Endodermal cell (in vitro differentiated cells): Measurements from ENCODE around the gene MMEL1. TPM values are rescaled to one million over a fixed set of nuclear protein-coding genes. Genes with fewer than 3 reads are reported as not detected.
"Not testable (repeated sequence)": the region's sequence is repeated elsewhere in the genome, so short reads cannot be mapped to it uniquely, and the experiment has no call there.

Experiments
- DNase-seq: peaks from one replicate; pipeline ENCODE4 v3.0.0-alpha.2; 2017
- H3K27ac ChIP-seq: 2 replicates; pipeline ENCODE4 v1.5.1; 2013; ENCODE audit warnings: mild to moderate bottlenecking, low read depth, low read length, moderate library complexity
- H3K27me3 ChIP-seq: 2 replicates; pipeline ENCODE4 v1.6.1; 2013; ENCODE audit warnings: mild to moderate bottlenecking, low read length, moderate library complexity; ENCODE audit not compliant: insufficient read depth, control insufficient read depth, poor library complexity, severe bottlenecking
- H3K36me3 ChIP-seq: 2 replicates; pipeline ENCODE4 v1.7.0; 2013; ENCODE audit warnings: mild to moderate bottlenecking, low read length, moderate library complexity; ENCODE audit not compliant: control insufficient read depth, insufficient read depth
- H3K4me1 ChIP-seq: one replicate; pipeline ENCODE4 v1.7.0; 2013; ENCODE audit warnings: low read length; ENCODE audit not compliant: control insufficient read depth, insufficient read depth
- H3K4me3 ChIP-seq: 2 replicates; pipeline ENCODE4 v1.5.1; 2013; ENCODE audit warnings: mild to moderate bottlenecking, low read length, moderate library complexity
- H3K9ac ChIP-seq: 2 replicates; pipeline ENCODE4 v1.6.1; 2013; ENCODE audit warnings: mild to moderate bottlenecking, low read length, moderate library complexity; ENCODE audit not compliant: poor library complexity, severe bottlenecking; ENCODE audit errors: extremely low read depth
- H3K9me3 ChIP-seq: 2 replicates; pipeline ENCODE4 v1.6.1; 2013; ENCODE audit warnings: mild to moderate bottlenecking, low read length, moderate library complexity; ENCODE audit not compliant: control insufficient read depth
- H3K27ac Mint-ChIP-seq: 2 replicates; pipeline ENCODE4 v1.8.0; 2020; ENCODE audit warnings: mixed read lengths
- H3K27me3 Mint-ChIP-seq: 2 replicates; pipeline ENCODE4 v1.8.0; 2021; ENCODE audit warnings: mild to moderate bottlenecking, mixed read lengths; ENCODE audit not compliant: insufficient read depth
- H3K36me3 Mint-ChIP-seq: 2 replicates; pipeline ENCODE4 v1.8.0; 2020; ENCODE audit warnings: low read depth, mixed read lengths
- H3K4me1 Mint-ChIP-seq: 2 replicates; pipeline ENCODE4 v1.8.0; 2020; ENCODE audit warnings: mixed read lengths
- H3K4me3 Mint-ChIP-seq: 2 replicates; pipeline ENCODE4 v1.8.0; 2020; ENCODE audit warnings: mild to moderate bottlenecking, moderate library complexity, mixed read lengths
- H3K9me3 Mint-ChIP-seq: 2 replicates; pipeline ENCODE4 v1.8.0; 2020; ENCODE audit warnings: mild to moderate bottlenecking, mixed read lengths
- WGBS, 2 experiments: methylation state at CpG; one replicate each; pipeline versions ENCODE4 v1.1.5 to v1.1.7; 2013; ENCODE audit warnings: missing lambda C conversion rate in 2 of 2, mixed read lengths in 1 of 2; ENCODE audit not compliant: insufficient coverage in 1 of 2, insufficient read length in 1 of 2; 5-methylcytosine and 5-hydroxymethylcytosine counted together
- total RNA-seq, 2 donors: library from RNA; stranded (reverse); fragmentation: NEBNext Ultra II Directional in 1 of 2; extraction: Animal tissue kit (Norgen Biotek cat#: 25700) in 1 of 2; gene quantifications; 2 replicates in 1 of 2; 3 replicates in 1 of 2; pipeline ENCODE4 v1.2.1, GENCODE V29; 2021

Gene MMEL1
- total RNA-seq, 2 donors from 2014 or later, result 0.42 TPM; not detected in 1

DNA sequence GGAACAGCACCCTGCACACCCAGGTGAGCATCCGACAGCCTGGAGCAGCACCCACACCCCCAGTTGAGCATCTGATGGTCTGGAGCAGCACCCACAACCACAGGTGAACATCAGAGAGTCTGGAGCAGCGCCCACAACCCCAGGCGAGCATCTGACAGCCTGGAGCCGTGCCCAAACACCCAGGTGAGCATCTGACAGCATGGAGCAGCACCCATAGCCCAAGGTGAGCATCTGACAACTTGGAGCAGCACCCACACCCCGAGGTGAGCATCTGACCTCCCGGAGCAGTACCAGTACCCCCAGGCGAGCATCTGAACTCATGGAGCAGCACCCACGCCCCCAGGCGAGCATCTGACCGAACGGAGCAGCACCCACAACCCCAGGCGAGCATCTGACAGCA, 24.3 kb upstream of the MMEL1 start:
- Mint-ChIP-seq H3K36me3 (peaks cover 13% of the 10 kb centered on the region), H3K9me3 (peaks cover 45% of the 10 kb centered on the region)
- not testable (repeated sequence) for H3K27ac Mint-ChIP-seq, H3K27me3 Mint-ChIP-seq, H3K36me3 ChIP-seq, H3K4me3 ChIP-seq, H3K27ac ChIP-seq, H3K27me3 ChIP-seq, H3K4me3 Mint-ChIP-seq, DNase-seq, H3K4me1 ChIP-seq, H3K4me1 Mint-ChIP-seq, H3K9ac ChIP-seq
- peaks cover 36% of the 10 kb centered on the region for H3K9me3 ChIP-seq
- WGBS, 2 experiments, result 28 to 60% methylated on average over 3 to 8 of the region's 12 CpGs

DNA sequence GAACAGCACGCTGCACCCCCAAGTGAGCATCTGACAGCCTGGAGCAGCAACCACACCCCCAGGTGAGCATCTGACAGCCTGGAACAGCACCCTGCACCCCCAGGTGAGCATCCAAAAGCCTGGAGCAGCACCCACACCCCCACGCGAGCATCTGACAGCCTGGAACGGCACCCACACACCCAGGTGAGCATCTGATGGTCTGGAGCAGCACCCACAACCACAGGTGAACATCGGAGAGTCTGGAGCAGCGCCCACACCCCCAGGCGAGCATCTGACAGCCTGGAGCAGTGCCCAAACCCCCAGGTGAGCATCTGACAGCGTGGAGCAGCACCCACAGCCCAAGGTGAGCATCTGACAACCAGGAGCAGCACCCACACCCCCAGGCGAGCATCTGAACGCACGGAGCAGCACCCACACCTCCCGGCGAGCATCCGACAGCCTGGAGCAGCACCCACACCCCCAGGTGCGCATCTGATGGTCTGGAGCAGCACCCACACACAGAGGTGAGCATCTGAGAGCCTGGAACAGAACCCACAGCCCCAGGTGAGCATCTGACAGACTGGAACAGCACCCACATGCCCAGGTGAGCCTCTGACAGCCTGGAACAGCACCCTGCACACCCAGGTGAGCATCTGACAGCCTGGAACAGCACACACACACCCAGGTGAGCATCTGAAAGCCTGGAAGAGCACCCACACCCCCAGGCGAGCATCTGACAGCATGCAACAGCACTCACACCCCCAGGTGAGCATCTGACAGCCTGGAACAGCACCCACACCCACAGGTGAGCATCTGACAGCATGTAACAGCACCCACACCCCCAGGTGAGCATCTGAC, 23.0 kb upstream of the MMEL1 start:
- H3K27me3 ChIP-seq, H3K9ac ChIP-seq, H3K4me3 Mint-ChIP-seq, H3K4me1 Mint-ChIP-seq, H3K4me1 ChIP-seq, H3K27ac Mint-ChIP-seq, H3K4me3 ChIP-seq, H3K27ac ChIP-seq, H3K27me3 Mint-ChIP-seq, H3K36me3 ChIP-seq: not testable (repeated sequence)
- Mint-ChIP-seq H3K36me3 (peaks cover 14% of the 10 kb centered on the region), H3K9me3 (peaks cover 56% of the 10 kb centered on the region)
- peaks cover 38% of the 10 kb centered on the region for H3K9me3 ChIP-seq
- DNase-seq, result peak; percentile 44
- WGBS, 2 experiments, result 46 to 51% methylated on average over 16 of the region's 16 CpGs

DNA sequence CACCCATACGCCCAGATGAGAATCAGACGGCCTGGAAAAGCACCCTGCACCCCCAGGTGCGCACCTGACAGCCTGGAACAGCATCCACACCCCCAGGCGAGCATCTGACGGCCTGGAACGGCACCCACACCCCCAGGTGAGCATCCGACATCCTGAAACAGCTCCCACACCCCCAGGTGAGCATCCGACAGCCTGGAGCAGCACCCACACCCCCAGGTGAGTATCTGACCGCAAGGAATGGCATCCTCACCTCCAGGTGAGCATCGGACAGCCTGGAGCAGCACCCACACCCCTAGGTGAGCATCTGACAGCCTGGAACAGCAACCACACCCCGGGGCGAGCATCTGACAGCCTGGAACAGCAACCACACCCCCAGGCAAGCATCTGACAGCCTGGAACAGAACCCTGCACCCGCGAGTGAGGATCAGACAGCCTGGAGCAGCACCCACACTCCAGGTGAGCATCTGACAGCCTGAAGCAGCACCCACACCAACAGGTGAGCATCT, 21.7 kb upstream of the MMEL1 start:
- H3K27me3 ChIP-seq, H3K9ac ChIP-seq, H3K4me1 Mint-ChIP-seq, H3K36me3 ChIP-seq, DNase-seq, H3K4me1 ChIP-seq, H3K27me3 Mint-ChIP-seq, H3K4me3 Mint-ChIP-seq, H3K27ac Mint-ChIP-seq, H3K4me3 ChIP-seq, H3K27ac ChIP-seq: not testable (repeated sequence)
- peaks cover 14% of the 10 kb centered on the region for H3K36me3 Mint-ChIP-seq
- H3K9me3 ChIP-seq, result peaks cover 38% of the 10 kb centered on the region
- H3K9me3 Mint-ChIP-seq, result peaks cover 59% of the 10 kb centered on the region
- 45 to 52% methylated on average over 14 of the region's 14 CpGs for WGBS, 2 experiments

DNA sequence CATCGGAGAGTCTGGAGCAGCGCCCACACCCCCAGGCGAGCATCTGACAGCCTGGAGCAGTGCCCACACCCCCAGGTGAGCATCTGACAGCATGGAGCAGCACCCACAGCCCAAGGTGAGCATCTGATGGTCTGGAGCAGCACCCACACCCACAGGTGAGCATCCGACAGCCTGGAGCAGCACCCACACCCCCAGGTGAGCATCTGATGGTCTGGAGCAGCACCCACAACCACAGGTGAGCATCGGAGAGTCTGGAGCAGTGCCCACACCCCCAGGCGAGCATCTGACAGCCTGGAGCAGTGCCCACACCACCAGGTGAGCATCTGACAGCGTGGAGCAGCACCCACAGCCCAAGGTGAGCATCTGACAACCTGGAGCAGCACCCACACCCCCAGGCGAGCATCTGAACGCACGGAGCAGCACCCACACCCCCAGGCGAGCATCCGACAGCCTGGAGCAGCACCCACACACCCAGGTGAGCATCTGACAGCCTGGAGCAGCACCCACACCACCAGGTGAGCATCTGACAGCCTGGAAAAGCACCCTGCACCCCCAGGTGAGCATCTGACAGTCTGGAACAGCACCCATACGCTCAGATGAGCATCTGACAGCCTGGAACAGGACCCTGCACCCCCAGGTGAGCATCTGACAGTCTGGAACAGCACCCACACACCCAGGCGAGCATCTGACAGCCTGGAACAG, 21.1 kb upstream of the MMEL1 start:
- not testable (repeated sequence) for DNase-seq
- WGBS, 2 experiments, result 49 to 53% methylated on average over 14 of the region's 14 CpGs
- H3K9me3 Mint-ChIP-seq, result peaks cover 65% of the 10 kb centered on the region

DNA sequence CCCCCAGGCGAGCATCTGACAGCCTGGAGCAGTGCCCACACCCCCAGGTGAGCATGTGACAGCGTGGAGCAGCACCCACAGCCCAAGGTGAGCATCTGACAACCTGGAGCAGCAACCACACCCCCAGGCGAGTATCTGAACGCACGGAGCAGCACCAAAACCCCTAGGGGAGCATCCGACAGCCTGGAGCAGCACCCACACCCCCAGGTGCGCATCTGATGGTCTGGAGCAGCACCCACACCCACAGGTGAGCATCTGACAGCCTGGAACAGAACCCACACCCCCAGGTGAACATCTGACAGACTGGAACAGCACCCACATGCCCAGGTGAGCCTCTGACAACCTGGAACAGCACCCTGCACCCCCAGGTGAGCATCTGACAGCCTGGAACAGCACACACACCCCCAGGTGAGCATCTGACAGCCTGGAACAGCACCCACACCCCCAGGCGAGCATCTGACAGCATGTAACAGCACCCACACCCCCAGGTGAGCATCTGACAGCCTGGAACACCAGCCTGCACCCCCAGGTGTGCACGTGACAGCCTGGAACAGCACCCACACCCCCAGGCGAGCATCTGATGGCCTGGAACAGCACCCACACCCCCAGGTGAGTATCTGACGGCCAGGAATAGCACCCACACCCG, 20.2 kb upstream of the MMEL1 start:
- H3K27ac Mint-ChIP-seq, H3K9ac ChIP-seq, H3K4me3 Mint-ChIP-seq, DNase-seq, H3K27me3 Mint-ChIP-seq, H3K4me1 Mint-ChIP-seq, H3K4me1 ChIP-seq, H3K36me3 ChIP-seq, H3K27ac ChIP-seq, H3K27me3 ChIP-seq, H3K4me3 ChIP-seq: not testable (repeated sequence)
- Mint-ChIP-seq H3K36me3 (peaks cover 14% of the 10 kb centered on the region), H3K9me3 (peaks cover 73% of the 10 kb centered on the region)
- peaks cover 48% of the 10 kb centered on the region for H3K9me3 ChIP-seq
- 34 to 37% methylated on average over 12 of the region's 12 CpGs for WGBS, 2 experiments

More for the DNA sequence above, 21.1 kb upstream of the MMEL1 start:
- not testable (repeated sequence) for H3K27me3 ChIP-seq, H3K27me3 Mint-ChIP-seq, H3K27ac ChIP-seq, H3K4me1 ChIP-seq, H3K4me1 Mint-ChIP-seq, H3K36me3 ChIP-seq, H3K4me3 Mint-ChIP-seq, H3K9ac ChIP-seq, H3K27ac Mint-ChIP-seq
- peaks cover 39% of the 10 kb centered on the region for H3K9me3 ChIP-seq
- peak overlapping the region; percentile 25 for H3K4me3 ChIP-seq
- peaks cover 14% of the 10 kb centered on the region for H3K36me3 Mint-ChIP-seq

DNA sequence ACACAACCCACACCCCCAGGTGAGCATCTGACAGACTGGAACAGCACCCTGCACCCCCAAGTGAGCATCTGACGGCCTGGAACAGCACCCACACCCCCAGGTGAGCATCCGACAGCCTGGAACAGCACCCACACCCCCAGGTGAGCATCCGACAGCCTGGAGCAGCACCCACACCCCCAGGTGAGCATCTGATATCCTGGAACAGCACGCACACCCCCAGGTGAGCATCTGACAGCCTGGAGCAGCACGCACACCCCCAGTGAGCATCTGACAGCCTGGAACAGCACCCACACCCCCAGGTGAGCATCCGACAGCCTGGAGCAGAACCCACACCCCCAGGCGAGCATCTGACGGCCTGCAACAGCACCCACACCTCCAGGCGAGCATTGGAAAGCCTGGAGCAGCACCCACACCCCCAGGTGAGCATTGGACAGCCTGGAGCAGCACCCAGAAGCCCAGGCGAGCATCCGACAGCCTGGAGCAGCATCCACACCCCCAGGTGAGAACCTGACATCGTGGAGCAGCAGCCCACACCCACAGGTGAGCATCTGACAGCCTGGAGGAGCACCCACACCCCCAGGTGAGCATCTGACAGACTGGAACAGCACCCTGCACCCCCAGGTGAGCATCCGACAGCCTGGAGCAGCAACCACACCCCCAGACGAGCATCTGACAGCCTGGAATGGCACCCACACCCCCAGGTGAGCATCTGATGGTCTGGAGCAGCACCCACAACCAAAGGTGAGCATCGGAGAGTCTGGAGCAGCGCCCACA, 19.5 kb upstream of the MMEL1 start:
- not testable (repeated sequence) for H3K4me3 ChIP-seq, H3K36me3 ChIP-seq, H3K27ac Mint-ChIP-seq, H3K27me3 ChIP-seq, H3K9ac ChIP-seq, H3K27me3 Mint-ChIP-seq, H3K4me1 Mint-ChIP-seq, H3K27ac ChIP-seq, H3K4me1 ChIP-seq, DNase-seq, H3K4me3 Mint-ChIP-seq
- peaks cover 14% of the 10 kb centered on the region for H3K36me3 Mint-ChIP-seq
- H3K9me3 ChIP-seq, result peaks cover 53% of the 10 kb centered on the region
- WGBS, 2 experiments, result 45 to 46% methylated on average over 14 to 16 of the region's 16 CpGs
- peaks cover 78% of the 10 kb centered on the region for H3K9me3 Mint-ChIP-seq
